ENCODE results near the gene PIM3.

DNA sequence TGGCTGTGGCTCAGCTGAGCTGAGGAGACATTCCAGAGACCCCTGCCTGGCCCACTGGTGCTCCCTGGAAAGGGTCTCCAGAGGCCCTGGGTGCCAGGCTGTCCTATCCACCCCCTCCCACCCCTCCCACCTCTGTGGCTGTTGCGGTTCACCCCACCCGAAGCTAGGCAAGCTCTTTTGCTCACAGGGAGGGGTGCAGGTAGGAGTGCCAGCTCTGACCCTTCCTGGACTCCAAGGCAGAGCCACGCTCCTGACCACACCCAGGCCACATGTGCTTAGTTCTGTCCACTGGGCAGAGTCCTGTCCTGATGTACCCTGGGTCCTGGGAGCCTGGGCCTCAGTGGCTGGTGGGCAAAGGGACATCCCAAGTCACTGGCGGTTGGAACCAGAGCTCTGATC, 35.5 kb downstream of the PIM3 start:
- TF ChIP-seq, protein P1, sequence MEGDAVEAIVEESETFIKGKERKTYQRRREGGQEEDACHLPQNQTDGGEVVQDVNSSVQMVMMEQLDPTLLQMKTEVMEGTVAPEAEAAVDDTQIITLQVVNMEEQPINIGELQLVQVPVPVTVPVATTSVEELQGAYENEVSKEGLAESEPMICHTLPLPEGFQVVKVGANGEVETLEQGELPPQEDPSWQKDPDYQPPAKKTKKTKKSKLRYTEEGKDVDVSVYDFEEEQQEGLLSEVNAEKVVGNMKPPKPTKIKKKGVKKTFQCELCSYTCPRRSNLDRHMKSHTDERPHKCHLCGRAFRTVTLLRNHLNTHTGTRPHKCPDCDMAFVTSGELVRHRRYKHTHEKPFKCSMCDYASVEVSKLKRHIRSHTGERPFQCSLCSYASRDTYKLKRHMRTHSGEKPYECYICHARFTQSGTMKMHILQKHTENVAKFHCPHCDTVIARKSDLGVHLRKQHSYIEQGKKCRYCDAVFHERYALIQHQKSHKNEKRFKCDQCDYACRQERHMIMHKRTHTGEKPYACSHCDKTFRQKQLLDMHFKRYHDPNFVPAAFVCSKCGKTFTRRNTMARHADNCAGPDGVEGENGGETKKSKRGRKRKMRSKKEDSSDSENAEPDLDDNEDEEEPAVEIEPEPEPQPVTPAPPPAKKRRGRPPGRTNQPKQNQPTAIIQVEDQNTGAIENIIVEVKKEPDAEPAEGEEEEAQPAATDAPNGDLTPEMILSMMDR (conservative IDR thresholded peaks at IDR 0.05) = no peak
- no peak for TF ChIP-seq EZH2 (IDR thresholded peaks at IDR 0.05; ENCODE audit: low read depth)

Data from PC-9 (cell line).